OCI-LY7 (cell line): ENCODE measurements around the gene FN1.

Source experiments
- EZH2phosphoT487 ChIP-seq: fragments of 200-600 bp; sonication (generic); IDR thresholded peaks from 2 replicates; pipeline ENCODE4 v1.6.1; 2018; ENCODE audit warnings: low read depth, borderline replicate concordance, mild to moderate bottlenecking, mixed run types, antibody characterized with exemption, low read length, moderate library complexity, mixed read lengths
- TF ChIP-seq, protein P1 (sequence below): fragments of 200-600 bp; sonication (generic); conservative IDR thresholded peaks from 2 replicates; pipeline ENCODE4 v1.5.1; 2014; ENCODE audit warnings: mild to moderate bottlenecking, antibody characterized with exemption, low read length, moderate library complexity, mixed read lengths

DNA sequence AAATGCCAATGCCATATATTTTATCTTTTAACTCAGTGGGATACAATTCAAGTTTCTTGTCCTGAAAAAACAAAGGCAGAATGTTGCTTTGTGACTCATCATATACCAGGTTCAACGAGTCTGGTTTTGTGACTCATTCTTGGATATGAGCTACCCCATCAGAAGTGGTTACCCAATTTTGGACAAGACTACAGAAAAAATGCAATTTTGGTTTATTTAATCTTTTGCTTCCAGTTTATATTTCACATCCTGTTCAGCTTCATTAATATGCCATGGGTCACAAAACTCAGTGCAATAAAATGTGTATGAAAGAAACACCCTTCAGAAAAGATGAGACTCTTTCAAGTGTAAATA, 25.0 kb downstream of the FN1 start:
- TF ChIP-seq, protein P1, sequence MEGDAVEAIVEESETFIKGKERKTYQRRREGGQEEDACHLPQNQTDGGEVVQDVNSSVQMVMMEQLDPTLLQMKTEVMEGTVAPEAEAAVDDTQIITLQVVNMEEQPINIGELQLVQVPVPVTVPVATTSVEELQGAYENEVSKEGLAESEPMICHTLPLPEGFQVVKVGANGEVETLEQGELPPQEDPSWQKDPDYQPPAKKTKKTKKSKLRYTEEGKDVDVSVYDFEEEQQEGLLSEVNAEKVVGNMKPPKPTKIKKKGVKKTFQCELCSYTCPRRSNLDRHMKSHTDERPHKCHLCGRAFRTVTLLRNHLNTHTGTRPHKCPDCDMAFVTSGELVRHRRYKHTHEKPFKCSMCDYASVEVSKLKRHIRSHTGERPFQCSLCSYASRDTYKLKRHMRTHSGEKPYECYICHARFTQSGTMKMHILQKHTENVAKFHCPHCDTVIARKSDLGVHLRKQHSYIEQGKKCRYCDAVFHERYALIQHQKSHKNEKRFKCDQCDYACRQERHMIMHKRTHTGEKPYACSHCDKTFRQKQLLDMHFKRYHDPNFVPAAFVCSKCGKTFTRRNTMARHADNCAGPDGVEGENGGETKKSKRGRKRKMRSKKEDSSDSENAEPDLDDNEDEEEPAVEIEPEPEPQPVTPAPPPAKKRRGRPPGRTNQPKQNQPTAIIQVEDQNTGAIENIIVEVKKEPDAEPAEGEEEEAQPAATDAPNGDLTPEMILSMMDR: no peak
- no peak for TF ChIP-seq EZH2phosphoT487
